GM19035 (cell line): Measurements from ENCODE around the gene MAGEA2B.
A peak's percentile ranks its signal among the peaks of the same experiment; 100 is the strongest.
"Not testable (repeated sequence)": the region's sequence is repeated elsewhere in the genome, so short reads cannot be mapped to it uniquely, and the experiment has no call there.

ENCODE experiments used
- ATAC-seq: cut with Tn5 transposase; IDR thresholded peaks from one replicate; pipeline ENCODE4 v1.9.1; 2021; ENCODE audit not compliant: unreplicated experiment

Gene MAGEA2B

GRCh38 chrX:152713815-152714787 is at the start of gene MAGEA2B:
Gene MAGEA2B (plus strand): TSS chrX:152714628. CDS start chrX:152717107, 2,479 bp downstream.
- not testable (repeated sequence) for ATAC-seq

GRCh38 chrX:152674135-152674534 is 40.3 kb upstream of the MAGEA2B start:
- no peak for ATAC-seq

- not testable (repeated sequence) for ATAC-seq
These were observed 39.8 kb upstream of the MAGEA2B start for GRCh38 chrX:152674652-152675051.

GRCh38 chrX:152681012-152681411 is 33.4 kb upstream of the MAGEA2B start:
- ATAC-seq, result peak; percentile 79

- not testable (repeated sequence) for ATAC-seq
These were observed 16.2 kb upstream of the MAGEA2B start, which contains the start of gene MAGEA3 for GRCh38 chrX:152697952-152698931. Gene MAGEA3 (plus strand): TSS chrX:152698794. CDS start chrX:152700833, 2,039 bp downstream.

GRCh38 chrX:152700390-152700789 is 14.0 kb upstream of the MAGEA2B start:
- ATAC-seq, result not testable (repeated sequence)

- ATAC-seq, result not testable (repeated sequence)
These were observed 7.9 kb upstream of the MAGEA2B start for GRCh38 chrX:152706500-152706899.

- not testable (repeated sequence) for ATAC-seq
These were observed 5.3 kb upstream of the MAGEA2B start, which contains the start of gene CSAG2 for GRCh38 chrX:152709173-152709572. Gene CSAG2 (minus strand): TSS chrX:152709273. CDS start chrX:152709112, 161 bp downstream.

- ATAC-seq, result not testable (repeated sequence)
These were observed 1.2 kb upstream of the MAGEA2B start for GRCh38 chrX:152713195-152713594.

GRCh38 chrX:152725409-152725808 is 11.0 kb downstream of the MAGEA2B start:
- no peak for ATAC-seq

- ATAC-seq, result no peak
These were observed 19.0 kb downstream of the MAGEA2B start, which contains the start of the genes CSAG1 and MAGEA12 for GRCh38 chrX:152733261-152733975. Gene CSAG1 (minus strand): TSS chrX:152733721. CDS start chrX:152732460, 1,261 bp downstream. Gene MAGEA12 (plus strand): TSS chrX:152733757. CDS start chrX:152736162, 2,405 bp downstream.

- ATAC-seq, result not testable (repeated sequence)
These were observed 19.9 kb downstream of the MAGEA2B start for GRCh38 chrX:152734143-152734858.

- ATAC-seq, result no peak
These were observed 20.7 kb downstream of the MAGEA2B start for GRCh38 chrX:152735101-152735500.

GRCh38 chrX:152735860-152736511 is 21.6 kb downstream of the MAGEA2B start:
- ATAC-seq, result no peak

GRCh38 chrX:152736528-152736927 is 22.1 kb downstream of the MAGEA2B start:
- ATAC-seq, result not testable (repeated sequence)

- no peak for ATAC-seq
These were observed 24.1 kb downstream of the MAGEA2B start for GRCh38 chrX:152738560-152738959.

- not testable (repeated sequence) for ATAC-seq
These were observed 39.5 kb downstream of the MAGEA2B start, which contains the start of gene MAGEA2 for GRCh38 chrX:152753686-152754650. Gene MAGEA2 (minus strand): TSS chrX:152753842. CDS start chrX:152751363, 2,479 bp downstream.
